NT2/D1 (cell line): ENCODE results near the gene GSTO2.

Source experiments
- YY1 ChIP-seq: IDR thresholded peaks from 2 replicates; pipeline ENCODE4 v1.6.1; 2011; ENCODE audit not compliant: insufficient read length, insufficient read depth
- ZNF274 ChIP-seq: IDR thresholded peaks from 2 replicates; pipeline ENCODE4 v1.6.1; 2011; ENCODE audit warnings: mild to moderate bottlenecking, low read depth, low read length

- TF ChIP-seq YY1: no peak
- TF ChIP-seq ZNF274: no peak
Observed at GRCh38 chr10:104326991-104327610, 58.1 kb downstream of the GSTO2 start.
